ENCODE data around the gene TSR3. TPM values are rescaled to one million over a fixed set of nuclear protein-coding genes. Genes with fewer than 3 reads are reported as not detected.

The TSR3 gene
- total RNA-seq, 2 donors from 2014 or later = 40.4 to 40.7 TPM

Other genes with a start within 250 kb of the TSR3 start
- gene CACNA1H, start 198.8 kb downstream of the TSR3 start, total RNA-seq = 10 to 100 TPM; 67.3 to 79.2 TPM
- gene TPSG1, start 126.6 kb downstream of the TSR3 start, total RNA-seq = 1 to 10 TPM in 1 of 2 donors, under 1 TPM in 1; 0.52 to 1.3 TPM
- 10 to 100 TPM; 24.3 to 58.7 TPM for gene TPSB2, start 121.7 kb downstream of the TSR3 start, total RNA-seq
- 10 to 100 TPM; 12.2 to 48.3 TPM for gene TPSAB1, start 111.2 kb downstream of the TSR3 start, total RNA-seq
- 1 to 10 TPM in 1 of 2 donors, under 1 TPM in 1; 0.57 to 4.1 TPM for gene TPSD1, start 95.8 kb downstream of the TSR3 start, total RNA-seq
- 10 to 100 TPM; 68.0 to 68.4 TPM for gene UBE2I, start 42.2 kb downstream of the TSR3 start, total RNA-seq
- under 1 TPM; 0.24 to 0.56 TPM for gene BAIAP3, start 18.2 kb downstream of the TSR3 start, total RNA-seq
- gene GNPTG, start 53 bp upstream of the TSR3 start, total RNA-seq = 10 to 100 TPM; 48.4 to 55.6 TPM
- gene UNKL, start 62.8 kb upstream of the TSR3 start, total RNA-seq = 10 to 100 TPM in 1 of 2 donors, 1 to 10 TPM in 1; 9.9 to 11.3 TPM
- 1 to 10 TPM; 8.9 to 9.9 TPM for gene UQCC4, start 68.9 kb upstream of the TSR3 start, total RNA-seq
- not detected for gene PERCC1, start 79.2 kb upstream of the TSR3 start, total RNA-seq
- gene CCDC154, start 92.7 kb upstream of the TSR3 start, total RNA-seq = under 1 TPM; 0.42 to 0.76 TPM
- 10 to 100 TPM; 35.8 to 52.6 TPM for gene CLCN7, start 123.2 kb upstream of the TSR3 start, total RNA-seq
- under 1 TPM in 1 of 2 donors, not detected in 1; 0.14 TPM for gene PTX4, start 137.1 kb upstream of the TSR3 start, total RNA-seq
- 10 to 100 TPM; 20.8 to 21.4 TPM for gene TELO2, start 141.5 kb upstream of the TSR3 start, total RNA-seq
- 10 to 100 TPM; 23.7 to 36.5 TPM for gene TMEM204, start 181.8 kb upstream of the TSR3 start, total RNA-seq

Data from posterior vena cava (tissue), 2 donors.